Neural progenitor cell (in vitro differentiated cells): ENCODE results near the gene ARF1. TPM values are rescaled to one million over a fixed set of nuclear protein-coding genes. Genes with fewer than 3 reads are reported as not detected.

Experiments used
- DNase-seq: peaks from one replicate; pipeline ENCODE4 v3.0.0-alpha.2; 2016; ENCODE audit warnings: low spot score
- H2AFZ ChIP-seq: fragments of 200-600 bp; sonication (generic); replicated peaks from 2 replicates; pipeline ENCODE4 v1.6.1; 2016; ENCODE audit warnings: antibody characterized with exemption
- H3F3A ChIP-seq: fragments of 200-600 bp; sonication (generic); 2 replicates; pipeline ENCODE4 v1.6.1; 2016; ENCODE audit warnings: antibody characterized with exemption, low read depth
- H3K27ac ChIP-seq: fragments of 200-600 bp; sonication (generic); 2 replicates; pipeline ENCODE4 v1.5.1; 2016; ENCODE audit warnings: mild to moderate bottlenecking
- H3K27me3 ChIP-seq: fragments of 200-600 bp; sonication (generic); 2 replicates; pipeline ENCODE4 v1.6.1; 2016; ENCODE audit warnings: mild to moderate bottlenecking, moderate library complexity
- H3K36me3 ChIP-seq: fragments of 200-600 bp; sonication (generic); 2 replicates; pipeline ENCODE4 v1.5.1; 2016
- H3K4me1 ChIP-seq: fragments of 200-600 bp; sonication (generic); 2 replicates; pipeline ENCODE4 v1.6.1; 2016; ENCODE audit warnings: mixed run types
- H3K4me2 ChIP-seq: fragments of 200-600 bp; sonication (generic); 2 replicates; pipeline ENCODE4 v1.6.1; 2016
- H3K4me3 ChIP-seq: fragments of 200-600 bp; sonication (generic); 2 replicates; pipeline ENCODE4 v1.5.1; 2016
- H3K79me2 ChIP-seq: fragments of 200-600 bp; sonication (generic); 2 replicates; pipeline ENCODE4 v1.6.1; 2016; ENCODE audit warnings: low read depth
- H3K9ac ChIP-seq: fragments of 200-600 bp; sonication (generic); 2 replicates; pipeline ENCODE4 v1.6.1; 2016
- H3K9me3 ChIP-seq: fragments of 200-600 bp; sonication (generic); 2 replicates; pipeline ENCODE4 v1.5.1; 2016; ENCODE audit warnings: low read depth
- H4K20me1 ChIP-seq: fragments of 200-600 bp; sonication (generic); 2 replicates; pipeline ENCODE4 v1.6.1; 2016; ENCODE audit warnings: low read depth
- H3K27ac Mint-ChIP-seq: 3 replicates; pipeline ENCODE4 v1.8.0; 2021; ENCODE audit warnings: mixed read lengths
- H3K27me3 Mint-ChIP-seq: 2 replicates; pipeline ENCODE4 v1.8.0; 2022; ENCODE audit warnings: low read depth, mild to moderate bottlenecking, inconsistent platforms, moderate library complexity, mixed read lengths; ENCODE audit not compliant: insufficient read depth
- H3K36me3 Mint-ChIP-seq: 3 replicates; pipeline ENCODE4 v1.8.0; 2021; ENCODE audit warnings: mixed read lengths
- H3K4me1 Mint-ChIP-seq: 3 replicates; pipeline ENCODE4 v1.8.0; 2021; ENCODE audit warnings: mixed read lengths
- H3K4me3 Mint-ChIP-seq: 3 replicates; pipeline ENCODE4 v1.8.0; 2021; ENCODE audit warnings: mild to moderate bottlenecking, moderate library complexity, mixed read lengths
- H3K9me3 Mint-ChIP-seq: 3 replicates; pipeline ENCODE4 v1.8.0; 2020; ENCODE audit warnings: mixed read lengths
- EZH2 ChIP-seq: fragments of 200-600 bp; sonication (generic); IDR thresholded peaks from 2 replicates; pipeline ENCODE4 v1.6.1; 2017; ENCODE audit warnings: antibody characterized with exemption, mild to moderate bottlenecking, moderate library complexity
- EZH2phosphoT487 ChIP-seq: fragments of 200-600 bp; sonication (generic); IDR thresholded peaks from 2 replicates; pipeline ENCODE4 v1.6.1; 2017; ENCODE audit warnings: antibody characterized with exemption
- total RNA-seq: library from RNA; depleted of rRNA; stranded (reverse); fragments of >200 nt; gene quantifications from 2 replicates; pipeline ENCODE4 v1.2.3, GENCODE V29; 2015; ENCODE audit warnings: low replicate concordance
- TF ChIP-seq, protein P1 (sequence below): fragments of 200-600 bp; sonication (generic); IDR thresholded peaks from 2 replicates; pipeline ENCODE4 v1.5.1; 2017; ENCODE audit warnings: antibody characterized with exemption, mild to moderate bottlenecking

Gene ARF1
- total RNA-seq, 1 donor from 2014 or later: 95.1 TPM

DNA sequence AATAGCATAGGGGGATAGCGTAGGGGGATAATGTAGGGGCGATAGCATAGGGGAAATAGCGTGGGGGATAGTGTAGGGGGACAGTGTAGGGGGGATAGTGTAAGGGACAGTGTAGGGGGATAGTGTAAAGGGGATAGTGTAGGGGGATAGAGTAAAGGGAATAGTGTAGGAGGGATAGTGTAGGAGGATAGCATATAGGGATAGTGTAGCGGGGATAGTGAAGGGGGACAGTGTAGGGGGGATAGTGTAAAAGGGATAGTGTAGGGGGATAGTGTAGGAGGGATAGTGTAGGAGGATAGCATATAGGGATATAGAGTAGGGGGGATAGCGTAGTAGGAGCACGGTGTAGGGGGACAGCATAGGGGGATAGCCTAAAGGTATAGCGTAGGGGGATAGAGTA is 14.1 kb upstream of the ARF1 start:
- Histone ChIP-seq H3K79me2 (no peaks in the 10 kb centered on the region), H3K27ac (no peak overlapping the region), H3F3A (no peaks in the 10 kb centered on the region), H3K4me1 (peaks cover under 1% of the 10 kb centered on the region), H3K9me3 (no peaks in the 10 kb centered on the region), H4K20me1 (peaks cover 2% of the 10 kb centered on the region), H3K9ac (no peak overlapping the region), H3K27me3 (peaks cover 93% of the 10 kb centered on the region), H2AFZ (no peak overlapping the region), H3K36me3 (no peaks in the 10 kb centered on the region), H3K4me2 (no peak overlapping the region), H3K4me3 (no peak overlapping the region)
- TF ChIP-seq EZH2 (no peak), EZH2phosphoT487 (no peak)
- TF ChIP-seq, protein P1, sequence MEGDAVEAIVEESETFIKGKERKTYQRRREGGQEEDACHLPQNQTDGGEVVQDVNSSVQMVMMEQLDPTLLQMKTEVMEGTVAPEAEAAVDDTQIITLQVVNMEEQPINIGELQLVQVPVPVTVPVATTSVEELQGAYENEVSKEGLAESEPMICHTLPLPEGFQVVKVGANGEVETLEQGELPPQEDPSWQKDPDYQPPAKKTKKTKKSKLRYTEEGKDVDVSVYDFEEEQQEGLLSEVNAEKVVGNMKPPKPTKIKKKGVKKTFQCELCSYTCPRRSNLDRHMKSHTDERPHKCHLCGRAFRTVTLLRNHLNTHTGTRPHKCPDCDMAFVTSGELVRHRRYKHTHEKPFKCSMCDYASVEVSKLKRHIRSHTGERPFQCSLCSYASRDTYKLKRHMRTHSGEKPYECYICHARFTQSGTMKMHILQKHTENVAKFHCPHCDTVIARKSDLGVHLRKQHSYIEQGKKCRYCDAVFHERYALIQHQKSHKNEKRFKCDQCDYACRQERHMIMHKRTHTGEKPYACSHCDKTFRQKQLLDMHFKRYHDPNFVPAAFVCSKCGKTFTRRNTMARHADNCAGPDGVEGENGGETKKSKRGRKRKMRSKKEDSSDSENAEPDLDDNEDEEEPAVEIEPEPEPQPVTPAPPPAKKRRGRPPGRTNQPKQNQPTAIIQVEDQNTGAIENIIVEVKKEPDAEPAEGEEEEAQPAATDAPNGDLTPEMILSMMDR: no peak
- Mint-ChIP-seq H3K27me3 (peaks cover 16% of the 10 kb centered on the region), H3K27ac (no peak overlapping the region), H3K36me3 (no peaks in the 10 kb centered on the region), H3K4me1 (peaks cover 3% of the 10 kb centered on the region), H3K9me3 (no peaks in the 10 kb centered on the region), H3K4me3 (no peak overlapping the region)
- DNase-seq: no peak

DNA sequence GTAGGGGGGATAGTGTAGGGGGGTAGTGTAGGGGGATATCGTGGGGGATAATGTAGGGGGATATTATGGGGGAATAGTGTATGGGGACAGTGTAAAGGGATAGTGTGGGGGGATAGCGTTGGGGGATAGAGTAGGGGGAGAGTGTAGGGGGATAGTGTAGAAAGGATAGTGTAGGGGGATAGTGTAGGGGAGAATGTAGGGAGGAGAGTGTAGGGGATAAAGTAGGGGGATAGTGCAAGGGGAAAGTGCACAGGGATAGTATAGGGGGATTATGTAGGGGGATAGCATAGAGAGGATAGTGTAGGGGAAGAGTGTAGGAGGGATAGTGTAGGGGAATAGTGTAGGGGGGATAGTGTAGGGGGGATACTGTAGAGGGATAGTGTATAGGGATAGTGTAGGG is 12.3 kb upstream of the ARF1 start:
- peaks cover 11% of the 10 kb centered on the region for H4K20me1 ChIP-seq
- TF ChIP-seq EZH2: no peak
- no peak for TF ChIP-seq EZH2phosphoT487
- TF ChIP-seq, protein P1: no peak
- no peak overlapping the region for H3K4me2 ChIP-seq
- H3K36me3 ChIP-seq: no peaks in the 10 kb centered on the region
- H3K9me3 Mint-ChIP-seq: no peaks in the 10 kb centered on the region
- no peak overlapping the region for H3K27ac ChIP-seq
- H3K4me1 Mint-ChIP-seq: peaks cover 13% of the 10 kb centered on the region
- H3K9ac ChIP-seq: no peak overlapping the region
- no peak overlapping the region for H3K27ac Mint-ChIP-seq
- H3K4me3 Mint-ChIP-seq: no peak overlapping the region
- H3K27me3 Mint-ChIP-seq: peaks cover 17% of the 10 kb centered on the region
- H3K4me1 ChIP-seq: peaks cover 9% of the 10 kb centered on the region
- no peaks in the 10 kb centered on the region for H3F3A ChIP-seq
- peaks cover 98% of the 10 kb centered on the region for H3K27me3 ChIP-seq
- H3K79me2 ChIP-seq: no peaks in the 10 kb centered on the region
- no peak overlapping the region for H3K4me3 ChIP-seq
- DNase-seq: no peak
- H3K36me3 Mint-ChIP-seq: no peaks in the 10 kb centered on the region
- no peaks in the 10 kb centered on the region for H3K9me3 ChIP-seq
- no peak overlapping the region for H2AFZ ChIP-seq

DNA sequence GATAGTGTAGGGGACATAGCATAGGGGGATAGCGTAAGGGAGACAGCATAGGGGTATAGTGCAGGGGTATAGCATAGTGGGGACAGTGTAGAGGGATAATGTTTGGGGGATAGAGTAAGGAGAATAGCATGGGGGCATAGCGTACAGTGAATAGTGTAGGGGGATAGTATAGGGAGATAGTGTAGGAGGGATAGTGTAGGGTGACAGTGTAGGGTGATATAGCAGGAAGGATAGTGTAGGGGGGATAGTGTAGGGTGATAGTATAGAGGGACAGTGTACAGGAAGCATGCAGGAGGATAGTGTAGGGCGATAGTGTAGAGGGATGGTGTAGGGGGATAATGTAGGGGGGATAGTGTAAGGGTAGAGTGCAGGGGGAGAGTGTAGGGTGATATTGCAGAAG is 11.7 kb upstream of the ARF1 start:
- no peaks in the 10 kb centered on the region for H3K36me3 Mint-ChIP-seq
- Histone ChIP-seq H3K9ac (no peak overlapping the region), H3F3A (no peaks in the 10 kb centered on the region), H3K27me3 (peaks cover 98% of the 10 kb centered on the region), H3K4me1 (peaks cover 9% of the 10 kb centered on the region), H2AFZ (no peak overlapping the region), H3K79me2 (no peaks in the 10 kb centered on the region), H3K4me2 (no peak overlapping the region), H4K20me1 (peaks cover 11% of the 10 kb centered on the region), H3K36me3 (no peaks in the 10 kb centered on the region), H3K4me3 (no peak overlapping the region), H3K9me3 (no peaks in the 10 kb centered on the region), H3K27ac (no peak overlapping the region)
- H3K4me3 Mint-ChIP-seq: no peak overlapping the region
- DNase-seq: no peak
- peaks cover 13% of the 10 kb centered on the region for H3K27me3 Mint-ChIP-seq
- TF ChIP-seq EZH2 (no peak), EZH2phosphoT487 (peak; percentile 4)
- TF ChIP-seq, protein P1: no peak
- peaks cover 20% of the 10 kb centered on the region for H3K4me1 Mint-ChIP-seq
- H3K9me3 Mint-ChIP-seq: no peaks in the 10 kb centered on the region
- H3K27ac Mint-ChIP-seq: no peak overlapping the region
